GM21619 (cell line): ENCODE results near the gene RSPO3.
A peak's percentile ranks its signal among the peaks of the same experiment; 100 is the strongest.

ENCODE experiments used
- ATAC-seq: cut with Tn5 transposase; IDR thresholded peaks from one replicate; pipeline ENCODE4 v1.9.1; 2021; ENCODE audit not compliant: unreplicated experiment

Gene RSPO3

GRCh38 chr6:127154509-127154908 lies 36.0 kb downstream of the RSPO3 start:
- no peak for ATAC-seq

- no peak for ATAC-seq
These were observed 42.0 kb downstream of the RSPO3 start for GRCh38 chr6:127160484-127160883.

- no peak for ATAC-seq
These were observed 44.4 kb downstream of the RSPO3 start for GRCh38 chr6:127162836-127163235.

GRCh38 chr6:127164036-127164435 lies 45.6 kb downstream of the RSPO3 start:
- no peak for ATAC-seq

- no peak for ATAC-seq
These were observed 46.1 kb downstream of the RSPO3 start for GRCh38 chr6:127164565-127164964.

- ATAC-seq: no peak
These were observed 54.9 kb downstream of the RSPO3 start for GRCh38 chr6:127173156-127173940.

- no peak for ATAC-seq
These were observed 57.7 kb downstream of the RSPO3 start for GRCh38 chr6:127176146-127176545.

GRCh38 chr6:127177030-127177922 lies 58.8 kb downstream of the RSPO3 start:
- no peak for ATAC-seq

GRCh38 chr6:127177923-127178231 lies 59.4 kb downstream of the RSPO3 start:
- ATAC-seq: peak; percentile 47

- no peak for ATAC-seq
These were observed 60.3 kb downstream of the RSPO3 start for GRCh38 chr6:127178746-127179145.

- ATAC-seq: no peak
These were observed 62.0 kb downstream of the RSPO3 start for GRCh38 chr6:127180426-127180825.

GRCh38 chr6:127182501-127182900 lies 64.0 kb downstream of the RSPO3 start:
- no peak for ATAC-seq

GRCh38 chr6:127185437-127185995 lies 67.0 kb downstream of the RSPO3 start:
- ATAC-seq: no peak

- peak; percentile 62 for ATAC-seq
These were observed 68.4 kb downstream of the RSPO3 start for GRCh38 chr6:127186889-127187288.

GRCh38 chr6:127188744-127189143 lies 70.3 kb downstream of the RSPO3 start:
- ATAC-seq: no peak

GRCh38 chr6:127190552-127190951 lies 72.1 kb downstream of the RSPO3 start:
- no peak for ATAC-seq

- ATAC-seq: no peak
These were observed 73.2 kb downstream of the RSPO3 start for GRCh38 chr6:127191716-127192115.

- ATAC-seq: no peak
These were observed 74.6 kb downstream of the RSPO3 start for GRCh38 chr6:127192911-127193541.

GRCh38 chr6:127195833-127196232 lies 77.4 kb downstream of the RSPO3 start:
- no peak for ATAC-seq

GRCh38 chr6:127198549-127198948 lies 80.1 kb downstream of the RSPO3 start:
- no peak for ATAC-seq

- no peak for ATAC-seq
These were observed 81.0 kb downstream of the RSPO3 start for GRCh38 chr6:127199470-127199869.
